HG03457 (cell line): Measurements from ENCODE around the gene TCTA.

Experiments
- ATAC-seq: cut with Tn5 transposase; IDR thresholded peaks from one replicate; pipeline ENCODE4 v1.9.1; 2021; ENCODE audit warnings: moderate number of reproducible peaks; ENCODE audit not compliant: unreplicated experiment

Gene TCTA

DNA sequence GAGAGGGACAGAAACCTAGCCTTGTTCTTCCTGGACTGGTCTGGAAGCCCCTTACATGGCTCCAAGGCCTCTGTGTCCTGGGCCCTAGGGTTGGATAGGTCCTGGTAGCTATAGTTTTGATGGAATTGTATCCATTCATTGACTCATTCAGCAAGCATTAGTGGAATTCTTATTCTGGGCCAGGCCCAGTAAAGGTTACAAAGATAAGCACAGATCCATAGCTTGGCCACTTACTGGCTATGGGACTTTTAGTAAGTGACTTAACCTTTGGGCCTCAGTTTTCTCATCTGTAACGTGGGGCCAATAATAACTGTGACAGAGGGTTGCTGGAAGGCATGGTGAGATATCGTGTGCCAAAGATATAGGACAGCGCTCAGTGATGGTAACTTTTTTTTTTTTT, 44.2 kb downstream of the TCTA start:
- ATAC-seq: no peak

GRCh38 chr3:49460188-49460890, 48.1 kb downstream of the TCTA start:
- ATAC-seq: no peak

DNA sequence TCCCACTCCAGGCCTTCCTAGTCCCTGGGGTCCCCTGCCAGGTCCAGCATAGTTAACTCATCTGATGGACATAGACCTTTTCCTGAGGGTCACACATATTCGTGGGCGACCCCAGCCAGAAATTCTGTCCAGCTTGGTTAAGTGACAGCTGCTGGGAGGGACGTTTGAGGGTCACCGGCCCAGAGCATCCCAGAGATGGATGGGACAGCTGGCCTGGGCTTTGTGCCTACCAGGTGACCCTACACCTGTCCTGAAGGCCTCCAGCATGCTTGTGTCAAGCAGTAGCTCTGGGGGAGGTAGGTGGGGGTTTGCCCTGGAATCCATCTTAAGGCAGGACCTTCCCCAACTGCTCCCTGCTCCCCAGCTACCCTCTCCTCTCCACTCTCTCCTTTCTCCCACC, 48.7 kb downstream of the TCTA start:
- ATAC-seq: no peak

DNA sequence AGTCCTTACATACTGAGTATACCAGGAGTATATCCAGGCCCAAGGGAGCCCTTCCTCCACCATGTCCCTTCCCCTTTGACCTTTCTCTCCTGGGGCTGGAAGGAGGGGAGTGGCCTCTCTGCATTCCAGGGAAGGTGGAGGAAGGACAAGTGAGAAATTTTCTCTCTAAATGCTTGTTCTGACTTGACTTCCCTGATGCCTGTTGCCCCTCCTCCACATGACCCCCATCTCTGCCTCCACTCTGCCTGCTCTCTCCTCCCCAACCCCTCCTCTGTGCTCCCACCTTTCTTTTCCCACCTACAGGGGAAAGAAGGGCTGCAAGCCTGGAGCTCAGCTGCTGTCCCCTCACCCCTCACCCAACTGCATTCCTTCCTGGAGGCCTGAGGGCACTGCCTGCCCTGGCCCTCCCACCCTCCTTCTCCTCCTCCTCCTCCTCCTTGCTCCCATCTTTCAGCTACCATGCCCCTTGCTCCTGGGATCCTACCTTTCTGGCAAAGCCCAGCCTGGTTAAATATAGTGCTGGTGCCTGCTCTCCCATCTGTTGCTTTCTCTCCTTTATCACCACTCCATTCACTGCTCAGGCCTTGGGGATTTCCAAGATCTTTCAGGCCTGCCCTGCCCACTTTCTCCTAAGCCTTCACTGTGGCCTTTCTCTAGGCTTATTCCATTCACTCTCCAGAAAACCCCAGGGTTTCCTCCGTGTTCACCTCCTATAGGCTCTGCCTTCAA, 49.4 kb downstream of the TCTA start:
- ATAC-seq: no peak

- no peak for ATAC-seq
Observed at GRCh38 chr3:49462222-49462621, 50.0 kb downstream of the TCTA start.

DNA sequence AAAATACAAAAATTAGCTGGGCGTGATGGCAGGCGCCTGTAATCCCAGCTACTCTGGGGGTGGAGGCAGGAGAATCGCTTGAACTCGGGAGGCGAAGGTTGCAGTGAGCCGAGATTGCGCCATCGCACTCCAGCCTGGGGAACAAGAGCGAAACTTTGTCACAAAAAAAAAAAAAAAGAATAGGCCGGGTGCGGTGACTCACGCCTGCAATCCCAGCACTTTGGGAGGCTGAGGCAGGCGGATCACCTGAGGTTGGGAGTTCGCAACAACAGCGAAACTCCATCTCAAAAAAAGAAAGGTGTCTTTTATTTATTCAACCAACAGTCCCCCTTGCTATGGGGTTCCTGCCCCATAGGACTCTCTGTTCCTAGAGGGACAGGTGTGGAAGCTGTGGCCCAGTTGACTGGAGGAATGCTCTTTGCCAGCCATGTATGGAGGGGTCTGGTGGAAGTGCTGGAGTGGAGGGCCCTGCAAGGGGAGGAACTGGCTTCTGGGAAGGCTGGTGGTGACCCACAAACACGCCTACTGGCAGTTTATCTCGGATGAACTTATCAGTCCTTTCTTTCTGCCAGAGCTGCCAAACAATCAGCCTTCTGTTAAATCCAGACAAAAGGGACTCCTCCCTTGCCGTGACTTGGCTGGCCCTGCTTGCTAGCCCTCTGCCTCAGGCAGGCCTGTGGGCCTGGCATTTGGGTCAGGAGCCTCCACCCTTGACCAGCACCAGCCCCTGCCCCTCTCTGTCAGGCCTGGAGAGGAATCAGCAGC, 53.2 kb downstream of the TCTA start:
- no peak for ATAC-seq
